IPS-NIHi7 (cell line): ENCODE data around the gene NBL1.

ENCODE experiments used
- DNase-seq: peaks from one replicate; pipeline ENCODE4 v3.0.0; 2012; ENCODE audit warnings: mixed read lengths; ENCODE audit errors: extremely low spot score

NBL1 gene, protein sequence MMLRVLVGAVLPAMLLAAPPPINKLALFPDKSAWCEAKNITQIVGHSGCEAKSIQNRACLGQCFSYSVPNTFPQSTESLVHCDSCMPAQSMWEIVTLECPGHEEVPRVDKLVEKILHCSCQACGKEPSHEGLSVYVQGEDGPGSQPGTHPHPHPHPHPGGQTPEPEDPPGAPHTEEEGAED

DNA sequence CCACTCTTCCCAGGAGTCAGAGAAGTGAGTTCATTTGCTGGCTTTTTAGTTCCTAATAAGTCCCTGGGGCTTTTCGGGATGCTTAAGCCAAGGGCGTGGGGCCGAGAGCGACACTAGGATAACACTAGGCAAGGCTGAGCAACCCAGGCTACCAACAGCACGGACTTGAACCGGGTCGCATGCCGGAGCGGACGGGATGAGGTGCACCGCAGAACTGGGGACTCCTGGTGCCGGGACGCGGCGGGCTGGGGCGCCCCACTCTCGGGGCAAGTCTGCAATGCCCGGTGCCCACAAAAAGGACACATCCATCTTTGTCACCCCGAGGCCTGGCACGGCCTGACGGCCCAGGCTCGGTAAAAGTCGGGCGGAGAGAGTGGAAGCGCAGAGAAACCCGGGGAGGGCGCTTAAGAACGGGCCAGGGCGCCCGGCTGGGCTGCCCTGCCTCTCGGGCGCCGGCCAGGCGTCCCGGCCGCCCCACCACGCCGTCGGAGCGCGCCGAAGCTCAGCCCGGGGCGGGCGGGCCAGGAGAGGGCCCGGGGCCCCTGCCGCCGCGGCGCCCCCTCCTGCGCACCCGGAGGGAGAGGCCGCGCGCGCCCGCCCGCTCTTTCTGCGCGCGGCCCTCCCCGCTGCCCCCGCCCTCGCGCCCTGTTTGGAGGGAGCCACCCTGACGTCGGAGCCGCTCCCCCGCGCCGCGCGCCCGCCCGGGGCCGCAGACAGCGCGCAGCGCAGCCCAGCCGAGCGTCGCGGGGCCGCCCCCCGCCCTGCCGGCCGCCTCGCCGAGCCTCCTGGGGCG lies at the start of gene NBL1:
NBL1 (plus strand) TSS at position 710 of the 793 bp plus-strand sequence. CDS start 10,720 bp downstream, outside the sequence.
- DNase-seq, result peak; percentile 50

DNA sequence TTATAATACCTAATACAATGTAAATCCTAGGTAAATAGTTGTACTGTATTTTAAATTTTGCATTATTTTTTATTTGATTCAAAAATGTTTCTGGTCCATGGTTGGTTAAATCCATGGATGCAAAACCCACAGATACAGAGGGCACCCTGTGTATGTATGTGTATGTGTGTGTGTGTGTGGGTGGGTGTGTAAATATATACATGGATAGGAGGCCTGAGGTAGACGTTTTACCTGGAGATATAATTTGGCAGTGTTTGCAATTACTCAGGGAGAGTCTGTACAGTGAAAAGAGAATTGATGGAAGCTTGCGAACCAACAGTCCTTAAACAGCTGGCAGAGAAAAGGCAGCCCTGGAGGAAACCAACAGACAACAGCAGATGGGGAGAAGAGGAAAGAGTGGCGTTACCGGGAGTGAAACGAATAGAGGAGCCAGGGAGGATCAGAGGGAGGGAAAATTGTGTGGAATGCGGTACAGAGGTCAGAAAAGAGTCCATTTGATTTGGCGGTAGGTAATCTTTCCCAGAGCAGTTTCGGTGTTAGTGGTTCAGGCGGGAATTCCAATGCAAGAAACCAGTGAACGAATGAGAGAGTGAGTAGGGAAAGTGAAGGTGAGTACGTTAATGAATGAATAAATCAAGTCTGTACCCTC lies 47.9 kb upstream of the NBL1 start:
- DNase-seq, result peak; percentile 38

DNA sequence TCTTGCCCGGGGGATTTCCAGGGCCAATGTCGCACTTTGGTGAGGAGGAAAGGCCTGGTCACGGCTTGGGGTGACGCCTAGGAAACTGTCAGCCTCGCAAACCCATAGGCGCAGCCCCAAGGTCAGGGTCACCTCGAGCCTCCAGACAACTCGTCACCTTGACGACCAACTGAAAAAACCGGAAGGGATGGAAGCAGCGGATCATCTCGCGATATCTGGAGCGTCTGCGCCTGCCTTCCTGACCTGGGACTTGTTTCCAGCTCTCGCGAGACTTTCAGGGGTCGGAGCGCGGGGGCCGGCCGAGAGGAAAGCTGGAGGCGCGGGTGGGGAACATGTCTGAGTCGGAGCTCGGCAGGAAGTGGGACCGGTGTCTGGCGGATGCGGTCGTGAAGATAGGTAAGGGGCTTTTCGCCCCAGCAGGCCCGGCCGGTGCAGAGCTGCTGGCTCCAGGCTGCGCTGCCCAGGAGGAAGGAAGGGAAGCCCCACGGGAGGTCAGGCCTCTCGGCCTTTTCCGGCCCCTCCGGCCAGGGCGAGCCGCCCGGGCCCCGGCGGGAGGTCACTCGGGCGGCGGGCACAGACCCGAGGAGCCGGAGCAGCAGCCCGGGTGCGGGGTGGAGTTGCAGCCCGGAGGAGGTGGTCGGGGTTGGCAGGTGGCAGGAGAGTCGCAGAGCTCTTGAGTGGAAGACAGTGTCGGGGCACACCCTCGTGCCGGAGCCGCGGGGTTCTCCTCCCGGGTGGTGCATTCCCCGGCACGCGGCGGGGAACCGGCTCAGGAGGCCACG lies 47.2 kb upstream of the NBL1 start:
- DNase-seq, result peak; percentile 97

DNA sequence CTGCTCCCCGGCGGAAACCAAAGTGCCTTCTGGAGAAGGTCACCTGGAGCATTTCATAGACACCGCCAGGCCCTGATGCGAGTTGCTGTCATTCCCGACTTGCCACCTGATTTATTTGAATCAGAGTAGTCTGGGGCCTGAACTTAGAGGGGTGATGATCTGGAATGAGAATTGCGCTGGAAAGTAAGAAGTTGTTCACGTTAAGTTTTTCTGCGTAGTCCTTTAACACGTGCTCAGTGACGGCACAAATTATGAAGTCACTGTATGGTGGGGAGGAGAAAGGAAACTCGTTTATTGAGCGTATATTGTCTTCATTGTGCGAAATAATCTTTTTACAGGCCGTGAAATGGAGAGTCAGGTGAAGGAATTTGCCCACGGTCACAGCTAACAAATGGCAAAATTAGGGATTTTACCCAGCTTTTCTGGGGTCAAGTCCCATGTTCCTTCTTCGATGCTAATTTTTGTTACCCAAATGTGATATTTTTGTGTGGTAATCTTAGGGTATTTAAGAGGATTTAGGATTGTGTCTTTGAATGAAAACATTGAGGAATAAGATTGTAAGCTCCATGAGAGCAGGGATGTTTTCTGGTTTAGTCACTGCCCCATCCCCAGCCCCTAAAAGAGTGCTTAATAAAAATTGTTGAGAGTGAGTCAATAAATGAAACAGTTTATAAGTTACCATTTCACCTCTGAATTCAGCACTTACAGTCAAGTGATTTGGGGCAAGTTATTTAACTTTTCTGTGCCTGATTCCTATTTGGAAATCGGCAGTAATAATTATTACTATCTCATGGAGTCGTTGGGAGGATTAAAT lies 46.4 kb upstream of the NBL1 start:
- DNase-seq, result no peak

DNA sequence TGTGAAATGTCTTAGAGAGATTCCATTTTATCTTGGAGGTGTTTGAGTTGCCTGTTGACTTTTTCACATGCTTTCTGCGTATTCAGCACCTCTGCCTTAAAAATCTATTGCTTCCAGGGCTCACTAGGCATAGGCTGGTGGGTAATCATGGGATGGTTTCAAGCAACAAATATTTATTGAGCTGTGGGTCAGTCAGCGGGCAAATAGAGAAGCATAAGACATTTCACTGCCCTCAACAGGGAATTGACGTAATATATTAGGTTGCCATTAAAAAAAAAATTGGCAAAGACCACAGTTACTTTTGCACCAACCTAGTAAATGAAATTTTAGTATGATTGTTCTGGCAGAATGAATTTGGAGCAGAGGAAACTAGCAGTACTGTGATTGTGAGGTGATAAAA lies 44.3 kb upstream of the NBL1 start:
- DNase-seq, result no peak

DNA sequence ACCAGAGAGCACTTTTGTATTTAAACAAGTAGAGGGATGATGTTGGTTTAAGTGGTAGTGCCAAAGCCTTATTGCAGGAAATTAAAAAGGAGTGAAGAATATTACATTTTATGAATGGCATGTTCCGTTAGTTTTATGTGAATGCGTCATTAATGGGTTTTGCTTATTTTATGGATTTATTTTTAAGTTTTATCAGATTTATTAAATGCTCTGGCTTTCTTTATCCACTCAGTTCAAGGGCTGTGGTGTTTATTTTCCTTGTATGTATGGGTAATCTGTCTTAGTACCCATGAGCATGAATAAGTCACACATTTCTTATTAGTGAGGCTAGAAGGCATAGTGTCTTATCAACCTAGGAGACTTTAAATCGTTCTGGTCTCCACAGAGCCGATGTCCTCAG lies 41.6 kb upstream of the NBL1 start:
- DNase-seq, result no peak

DNA sequence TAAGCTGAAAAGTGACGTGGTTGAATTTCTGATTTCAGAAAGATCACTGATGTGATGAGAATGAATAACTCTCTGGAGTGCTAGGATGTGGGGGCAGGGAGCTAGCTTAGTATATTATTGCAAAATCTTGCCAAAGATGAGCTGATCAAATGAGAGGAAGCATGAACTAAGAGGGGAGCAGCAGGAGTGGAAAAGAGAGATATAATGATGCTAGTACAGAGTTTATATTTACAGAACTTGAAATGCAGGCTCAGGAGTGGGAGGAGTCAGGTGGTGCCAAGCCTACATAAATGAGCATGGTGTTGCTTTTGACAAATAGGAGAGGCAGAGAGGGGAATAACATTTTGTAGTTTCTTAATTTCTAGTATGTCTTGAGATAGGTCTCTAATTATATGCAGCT lies 38.1 kb upstream of the NBL1 start:
- no peak for DNase-seq

DNA sequence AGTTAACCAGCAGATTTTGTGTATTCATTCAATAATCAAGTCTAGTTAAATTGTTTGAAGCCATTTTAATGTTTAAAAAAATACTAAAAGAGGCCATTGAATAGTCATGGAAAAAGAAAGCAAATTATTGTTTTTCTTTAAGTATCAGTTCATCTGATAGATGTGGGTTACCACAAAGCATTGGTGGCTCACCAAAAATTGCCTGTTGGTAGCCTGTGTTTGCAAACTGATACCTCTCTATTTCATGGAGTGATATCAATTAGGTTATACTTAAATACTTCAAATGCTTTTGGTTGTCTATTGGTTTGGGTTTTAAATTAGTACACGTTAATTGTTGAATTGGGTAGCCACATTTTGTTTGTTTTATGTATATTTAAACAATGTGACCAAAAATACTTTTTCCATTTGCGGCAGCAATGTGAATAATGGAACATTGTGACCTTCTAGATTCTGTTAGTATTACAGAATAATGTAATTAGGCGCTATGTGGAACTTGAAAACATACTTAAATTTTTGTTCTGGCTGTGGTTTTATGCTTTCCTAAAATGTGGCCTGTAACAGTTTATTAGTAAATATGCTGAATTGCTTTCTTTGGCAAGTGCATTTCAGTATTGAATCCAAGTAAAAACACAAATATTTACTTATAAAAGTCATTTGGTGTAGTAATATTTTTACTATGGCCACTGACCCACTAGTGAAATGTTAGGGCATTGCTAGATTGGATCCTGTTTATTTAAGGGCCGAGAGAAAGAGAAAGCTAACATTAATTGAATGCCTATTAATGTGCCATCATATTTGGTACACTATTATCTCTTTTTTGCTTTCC lies 37.1 kb upstream of the NBL1 start:
- DNase-seq, result no peak

DNA sequence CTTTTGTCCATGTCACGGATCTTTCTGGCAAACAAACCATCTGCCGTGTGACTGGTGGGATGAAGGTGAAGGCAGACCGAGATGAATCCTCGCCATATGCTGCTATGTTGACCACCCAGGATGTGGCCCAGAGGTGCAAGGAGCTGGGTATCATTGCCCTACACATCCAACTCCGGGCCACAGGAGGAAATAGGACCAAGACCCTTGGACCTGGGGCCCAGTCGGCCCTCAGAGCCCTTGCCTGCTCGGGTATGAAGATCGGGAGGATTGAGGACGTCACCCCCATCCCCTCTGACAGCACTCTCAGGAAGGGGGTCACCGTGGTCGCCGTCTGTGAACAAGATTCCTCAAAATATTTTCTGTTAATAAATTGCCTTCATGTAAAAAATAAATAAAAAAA lies 35.9 kb upstream of the NBL1 start:
- DNase-seq, result no peak

DNA sequence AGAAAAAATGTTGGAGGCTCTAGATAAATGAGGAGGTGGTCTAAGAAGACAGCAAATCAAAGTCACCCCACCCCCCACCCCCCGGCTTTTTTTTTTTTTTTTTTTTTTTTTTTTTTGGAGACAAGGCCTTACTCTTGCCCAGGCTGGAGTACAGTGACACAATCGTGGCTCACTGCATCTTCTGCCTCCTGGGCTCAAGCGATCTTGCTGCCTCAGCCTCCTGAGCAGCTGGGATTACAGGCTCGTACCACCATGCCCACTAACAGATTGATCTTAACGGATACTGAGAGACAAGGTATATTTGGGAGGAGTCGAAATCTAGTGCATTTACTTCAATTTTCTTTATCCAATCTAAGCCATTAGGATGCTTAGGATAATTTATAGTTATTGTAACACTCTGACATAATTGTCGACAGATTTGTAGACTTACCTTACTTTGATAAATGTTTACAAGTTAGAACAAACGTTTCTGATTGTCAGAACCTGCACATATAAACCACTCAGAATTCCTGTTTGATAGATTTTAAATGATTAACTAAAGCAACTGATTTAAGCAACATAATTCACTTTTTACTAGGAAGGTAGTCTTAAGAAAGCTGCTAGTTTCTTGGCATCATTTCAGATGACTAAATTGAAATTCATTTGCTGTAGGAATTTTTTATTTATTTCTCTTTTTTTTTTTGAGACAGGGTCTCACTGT lies 33.7 kb upstream of the NBL1 start:
- DNase-seq, result no peak

DNA sequence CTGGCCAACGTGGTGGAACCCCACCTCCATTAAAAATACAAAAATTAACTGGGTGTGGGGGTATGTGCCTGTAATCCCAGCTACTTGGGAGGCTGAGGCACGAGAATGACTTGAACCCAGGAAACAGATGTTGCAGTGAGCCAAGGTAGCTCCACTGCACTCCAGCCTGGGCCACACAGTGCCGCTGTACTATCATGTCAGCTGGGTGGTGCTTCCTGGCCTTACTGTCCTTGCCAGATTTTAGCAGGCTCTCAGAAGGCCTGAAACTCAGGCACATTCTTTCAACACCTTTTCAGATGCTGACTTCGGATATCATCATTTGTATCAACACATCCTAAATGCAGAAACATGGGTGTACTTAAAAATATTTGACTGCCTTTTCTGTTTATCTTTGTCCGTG lies 31.6 kb upstream of the NBL1 start:
- no peak for DNase-seq

DNA sequence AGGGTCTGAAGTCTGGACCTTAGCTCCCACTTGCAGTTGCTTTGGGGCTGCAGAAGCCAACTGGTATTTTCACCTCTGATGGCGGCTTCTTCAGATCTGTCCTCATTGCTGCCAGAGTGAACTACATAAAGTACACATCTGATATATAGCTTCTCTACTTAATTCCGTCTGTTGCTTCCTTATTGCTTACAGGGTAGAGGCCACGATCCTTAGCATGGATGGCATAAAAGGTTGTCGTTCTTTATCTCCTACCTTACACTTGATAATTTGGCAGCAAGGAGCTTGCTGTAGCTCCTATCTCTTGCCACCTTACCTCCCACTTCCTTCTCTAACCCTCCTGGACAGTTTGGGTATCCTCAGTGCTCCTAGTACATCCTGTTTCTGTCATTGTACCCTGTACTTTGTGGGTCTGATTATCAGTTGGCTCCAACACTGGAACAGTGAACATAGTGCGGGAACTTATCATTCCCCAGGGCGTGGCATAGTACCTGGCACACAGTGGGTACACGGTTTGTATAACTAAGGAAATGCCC lies 30.9 kb upstream of the NBL1 start:
- no peak for DNase-seq

DNA sequence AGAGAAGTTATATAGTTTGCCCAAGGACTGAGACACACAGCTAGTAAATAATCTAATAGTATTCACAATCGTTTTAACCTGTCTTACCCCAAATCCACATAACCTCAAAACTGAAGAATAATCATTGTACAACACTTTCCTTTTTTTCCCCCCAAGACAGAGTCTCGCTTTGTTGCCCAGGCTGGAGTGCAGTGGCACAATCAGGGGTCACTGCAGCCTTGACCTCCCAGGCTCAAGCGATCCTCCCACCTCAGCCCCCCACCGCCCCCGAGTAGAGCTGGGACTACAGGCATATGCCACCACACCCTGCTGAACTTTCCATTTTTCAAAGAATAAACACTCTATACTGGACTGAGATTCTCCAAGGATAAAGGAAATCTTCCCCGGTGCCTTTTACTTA lies 28.7 kb upstream of the NBL1 start:
- DNase-seq, result no peak

DNA sequence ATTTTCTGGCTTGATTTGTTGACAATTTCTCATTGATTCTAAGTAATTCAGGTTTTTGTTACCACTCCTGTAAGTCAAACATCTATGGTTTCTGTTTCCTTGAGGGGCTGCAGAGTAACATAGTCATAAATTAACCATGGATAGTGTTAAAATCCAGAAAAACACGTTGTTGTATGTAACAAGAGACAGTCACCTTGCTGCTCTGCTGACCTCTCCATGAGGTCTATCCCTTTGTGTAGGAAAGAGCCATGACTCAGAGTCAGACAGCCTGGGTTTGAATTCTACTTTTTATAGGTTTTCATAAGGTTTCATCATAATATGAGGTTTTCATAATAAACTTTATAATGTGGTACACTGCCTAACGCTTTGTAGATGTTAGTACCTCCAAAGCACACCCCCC lies 27.6 kb upstream of the NBL1 start:
- no peak for DNase-seq

DNA sequence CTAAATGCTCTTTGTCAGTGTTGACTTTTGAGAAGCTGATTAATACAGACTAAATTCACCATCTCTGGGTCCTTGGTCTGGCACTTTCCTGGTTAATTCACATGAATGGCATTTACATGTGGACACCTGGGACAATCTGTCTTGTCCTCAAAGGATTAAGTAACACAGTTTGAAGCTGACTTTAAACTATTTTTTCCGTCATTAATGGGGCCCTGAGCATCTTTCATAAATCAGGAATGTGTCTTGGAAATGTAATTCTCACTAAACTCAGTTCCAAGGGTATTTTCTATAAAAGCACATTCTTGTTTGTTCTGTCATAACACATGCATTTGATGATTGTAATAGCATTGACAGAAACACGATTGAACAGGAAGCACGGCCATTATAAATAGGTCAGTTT lies 26.7 kb upstream of the NBL1 start:
- no peak for DNase-seq

DNA sequence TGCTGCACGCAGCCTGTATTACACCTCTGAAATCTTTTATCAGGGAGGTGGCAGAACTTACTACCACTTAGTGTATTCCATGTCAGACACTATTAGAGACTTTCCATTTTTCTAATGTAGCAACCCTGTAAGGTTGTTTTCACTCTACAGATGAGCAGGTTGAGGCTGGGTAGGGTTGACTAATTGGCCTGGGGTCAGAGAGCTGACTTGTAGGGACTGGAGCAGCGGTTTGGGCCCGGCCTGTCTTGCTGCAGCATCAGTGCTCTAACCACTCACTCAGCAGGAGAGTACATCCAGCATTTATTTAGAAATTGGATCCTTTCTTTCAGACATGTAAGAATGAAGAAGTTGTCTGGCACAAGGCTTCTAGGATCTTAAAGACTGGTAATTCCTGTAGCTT lies 25.7 kb upstream of the NBL1 start:
- no peak for DNase-seq

DNA sequence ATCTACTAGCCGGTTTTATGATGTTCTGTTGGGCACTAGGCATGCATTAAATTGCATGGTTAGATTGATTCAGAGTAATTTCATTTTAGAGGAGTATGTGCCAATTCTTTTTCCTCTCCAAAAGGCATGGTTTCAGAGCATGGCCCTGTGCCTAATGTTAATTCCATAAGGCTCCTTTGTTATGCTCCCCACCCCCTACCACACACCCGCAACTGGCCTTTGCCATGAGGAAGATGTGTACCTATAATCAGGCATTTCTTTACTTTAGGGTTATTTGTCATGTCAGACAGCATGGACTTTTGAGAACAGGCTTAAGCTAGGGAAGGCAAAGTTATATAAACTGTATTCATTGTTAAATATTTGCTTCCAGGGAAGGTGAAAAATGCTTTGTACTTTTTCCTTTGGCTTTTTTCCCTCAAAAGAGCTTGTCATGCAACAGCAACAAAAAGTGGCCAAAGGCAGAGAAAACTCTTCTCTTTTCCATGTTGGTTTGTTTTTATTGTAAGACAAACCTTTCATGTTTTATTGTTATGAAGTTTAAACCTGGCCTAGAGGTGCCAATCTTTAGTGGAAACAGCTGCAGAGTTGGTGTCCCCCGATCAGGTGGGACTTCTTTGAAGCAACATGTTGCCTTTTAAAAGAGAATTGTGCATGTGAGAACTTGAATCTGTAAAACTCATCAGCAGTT lies 24.3 kb upstream of the NBL1 start:
- DNase-seq, result no peak

DNA sequence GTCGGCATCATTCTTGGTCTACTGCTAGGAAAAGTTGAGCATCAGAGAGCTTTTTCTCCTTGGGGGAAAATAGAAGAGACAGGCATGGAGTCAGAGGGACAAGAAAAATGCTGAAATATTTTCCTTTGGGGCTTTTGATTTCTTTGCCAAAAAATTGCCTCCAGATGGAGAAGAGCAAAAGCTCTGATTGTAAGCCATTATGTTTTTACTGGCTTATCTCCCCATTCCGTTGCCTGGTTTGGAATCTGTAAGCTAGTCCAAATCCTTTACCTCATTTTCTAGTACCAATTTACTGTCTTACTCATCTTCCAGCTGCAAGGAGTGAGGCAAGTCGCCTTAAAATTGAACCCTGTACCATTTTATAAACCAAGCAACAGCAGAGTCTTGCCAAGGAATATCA lies 23.3 kb upstream of the NBL1 start:
- no peak for DNase-seq
